Measurements from ENCODE around the gene ROR1. TPM values are rescaled to one million over a fixed set of nuclear protein-coding genes. Genes with fewer than 3 reads are reported as not detected.

Gene ROR1
- total and polyA plus RNA-seq, 2 donors (not counting 1 experiment from before 2014, with no cell fraction given): 14.5 to 16.5 TPM

DNA sequence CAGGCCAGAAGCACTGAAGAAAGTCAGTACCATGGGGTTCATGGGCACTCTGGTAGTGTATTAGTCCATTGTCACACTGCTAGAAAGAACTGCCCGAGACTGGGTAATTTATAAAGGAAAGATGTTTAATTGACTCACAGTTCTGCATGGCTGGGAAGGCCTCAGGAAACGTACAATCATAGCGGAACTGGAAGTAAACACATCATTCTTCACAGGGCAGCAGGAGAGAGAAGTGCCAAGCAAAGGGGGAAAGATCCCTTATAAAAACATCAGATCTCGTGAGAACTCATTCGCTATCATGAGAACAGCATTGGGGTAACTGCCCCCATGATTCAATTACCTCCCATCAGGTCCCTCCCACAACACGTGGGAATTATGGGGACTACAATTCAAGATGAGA is 20.2 kb upstream of the ROR1 start:
- no peak overlapping the region for H2AFZ ChIP-seq (ENCODE audit: low read length)
- TF ChIP-seq, protein P1, sequence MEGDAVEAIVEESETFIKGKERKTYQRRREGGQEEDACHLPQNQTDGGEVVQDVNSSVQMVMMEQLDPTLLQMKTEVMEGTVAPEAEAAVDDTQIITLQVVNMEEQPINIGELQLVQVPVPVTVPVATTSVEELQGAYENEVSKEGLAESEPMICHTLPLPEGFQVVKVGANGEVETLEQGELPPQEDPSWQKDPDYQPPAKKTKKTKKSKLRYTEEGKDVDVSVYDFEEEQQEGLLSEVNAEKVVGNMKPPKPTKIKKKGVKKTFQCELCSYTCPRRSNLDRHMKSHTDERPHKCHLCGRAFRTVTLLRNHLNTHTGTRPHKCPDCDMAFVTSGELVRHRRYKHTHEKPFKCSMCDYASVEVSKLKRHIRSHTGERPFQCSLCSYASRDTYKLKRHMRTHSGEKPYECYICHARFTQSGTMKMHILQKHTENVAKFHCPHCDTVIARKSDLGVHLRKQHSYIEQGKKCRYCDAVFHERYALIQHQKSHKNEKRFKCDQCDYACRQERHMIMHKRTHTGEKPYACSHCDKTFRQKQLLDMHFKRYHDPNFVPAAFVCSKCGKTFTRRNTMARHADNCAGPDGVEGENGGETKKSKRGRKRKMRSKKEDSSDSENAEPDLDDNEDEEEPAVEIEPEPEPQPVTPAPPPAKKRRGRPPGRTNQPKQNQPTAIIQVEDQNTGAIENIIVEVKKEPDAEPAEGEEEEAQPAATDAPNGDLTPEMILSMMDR (conservative IDR thresholded peaks at IDR 0.05 in 1 of 2, IDR thresholded peaks at IDR 0.05 in 1 of 2; ENCODE audit: low read depth in 1 of 2, low read length in 2 of 2): no peak
- no peak for TF ChIP-seq EZH2 (IDR thresholded peaks at IDR 0.05; ENCODE audit: low read length, missing control alignments)
- DNase-seq (ENCODE audit: low read depth in 2 of 2): no peak
- H3K27me3 ChIP-seq (ENCODE audit: control insufficient read depth, insufficient read depth, low read length): no peaks in the 10 kb centered on the region
- no peak overlapping the region for H3K9ac ChIP-seq (ENCODE audit: insufficient read depth, low read length)
- H3K27ac ChIP-seq (ENCODE audit: insufficient read depth, low read length): no peak overlapping the region
- H3K4me3 ChIP-seq (replicated peaks in 1 of 4; ENCODE audit: control extremely low read depth in 1 of 4, insufficient read depth in 1 of 4, low read depth in 3 of 4, low read length in 4 of 4): no peak overlapping the region
- H3K36me3 ChIP-seq (ENCODE audit: control insufficient read depth, insufficient read depth, low read length): no peaks in the 10 kb centered on the region
- H3K9me3 ChIP-seq (ENCODE audit: control insufficient read depth, insufficient read depth, low read depth, low read length): no peaks in the 10 kb centered on the region
- no peak overlapping the region for H3K4me2 ChIP-seq (ENCODE audit: extremely low read depth, insufficient read depth, low read length)
- no peaks in the 10 kb centered on the region for H3K4me1 ChIP-seq (ENCODE audit: control insufficient read depth, extremely low read depth, insufficient read depth, low read length)
- H3K79me2 ChIP-seq (ENCODE audit: control insufficient read depth, insufficient read depth, low read length): no peaks in the 10 kb centered on the region
- H4K20me1 ChIP-seq (ENCODE audit: control insufficient read depth, extremely low read depth, insufficient read depth, low read length): no peaks in the 10 kb centered on the region

DNA sequence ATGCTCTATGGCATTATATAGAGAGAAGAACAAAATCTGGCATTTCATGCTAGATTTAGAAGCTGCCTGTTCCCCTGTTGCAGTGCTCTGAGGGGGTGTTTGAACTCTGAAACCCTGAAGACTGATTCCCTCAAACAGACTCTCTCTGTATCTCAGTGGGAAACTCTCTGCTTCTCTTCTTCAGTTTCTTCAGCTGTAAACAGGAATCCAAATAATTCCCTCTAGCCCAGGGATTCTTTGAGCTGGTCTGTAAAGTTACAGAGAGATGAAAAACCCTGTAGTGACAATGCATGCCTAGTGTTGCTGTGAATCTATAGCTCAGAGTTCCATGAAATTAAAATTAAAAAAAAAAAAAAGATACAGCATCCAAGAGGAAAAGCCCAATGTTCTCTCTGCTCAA is 17.0 kb upstream of the ROR1 start:
- Histone ChIP-seq H3K79me2 (ENCODE audit: control insufficient read depth, insufficient read depth, low read length) (no peaks in the 10 kb centered on the region), H3K27me3 (ENCODE audit: control insufficient read depth, insufficient read depth, low read length) (no peaks in the 10 kb centered on the region), H3K27ac (ENCODE audit: insufficient read depth, low read length) (no peak overlapping the region), H3K36me3 (ENCODE audit: control insufficient read depth, insufficient read depth, low read length) (no peaks in the 10 kb centered on the region), H3K9me3 (ENCODE audit: control insufficient read depth, insufficient read depth, low read depth, low read length) (no peaks in the 10 kb centered on the region), H4K20me1 (ENCODE audit: control insufficient read depth, extremely low read depth, insufficient read depth, low read length) (no peaks in the 10 kb centered on the region), H3K4me1 (ENCODE audit: control insufficient read depth, extremely low read depth, insufficient read depth, low read length) (no peaks in the 10 kb centered on the region), H3K4me2 (ENCODE audit: extremely low read depth, insufficient read depth, low read length) (no peak overlapping the region), H3K9ac (ENCODE audit: insufficient read depth, low read length) (no peak overlapping the region), H2AFZ (ENCODE audit: low read length) (no peak overlapping the region), H3K4me3 (replicated peaks in 1 of 4; ENCODE audit: control extremely low read depth in 1 of 4, insufficient read depth in 1 of 4, low read depth in 3 of 4, low read length in 4 of 4) (no peak overlapping the region)
- DNase-seq (ENCODE audit: low read depth in 2 of 2): no peak
- TF ChIP-seq, protein P1 (conservative IDR thresholded peaks at IDR 0.05 in 1 of 2, IDR thresholded peaks at IDR 0.05 in 1 of 2; ENCODE audit: low read depth in 1 of 2, low read length in 2 of 2): no peak
- TF ChIP-seq EZH2 (IDR thresholded peaks at IDR 0.05; ENCODE audit: low read length, missing control alignments): no peak

DNA sequence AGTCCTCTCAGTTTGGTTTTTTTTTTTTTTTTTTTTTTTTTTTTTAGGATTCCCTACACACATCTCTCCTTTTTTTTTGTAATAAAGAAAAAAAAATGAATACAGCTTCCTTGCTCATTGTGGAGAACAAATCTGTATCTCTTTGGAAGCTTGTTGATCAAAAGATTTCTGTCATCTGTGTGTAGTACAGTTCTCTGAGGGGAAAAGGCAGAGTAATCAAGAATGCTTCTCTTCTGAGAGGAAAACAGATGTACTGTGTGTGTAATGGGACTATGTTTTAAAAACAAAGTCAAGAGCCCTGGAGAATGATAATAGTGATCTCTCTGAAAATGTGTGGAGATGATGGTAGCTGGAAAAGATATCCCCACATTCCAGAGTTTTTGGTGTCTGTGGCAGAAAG is 16.5 kb upstream of the ROR1 start:
- no peak overlapping the region for H2AFZ ChIP-seq (ENCODE audit: low read length)
- no peaks in the 10 kb centered on the region for H3K27me3 ChIP-seq (ENCODE audit: control insufficient read depth, insufficient read depth, low read length)
- no peaks in the 10 kb centered on the region for H3K36me3 ChIP-seq (ENCODE audit: control insufficient read depth, insufficient read depth, low read length)

More for the DNA sequence above, 16.5 kb upstream of the ROR1 start:
- H3K27ac ChIP-seq (ENCODE audit: insufficient read depth, low read length): no peak overlapping the region
- no peak overlapping the region for H3K4me2 ChIP-seq (ENCODE audit: extremely low read depth, insufficient read depth, low read length)
- TF ChIP-seq, protein P1 (conservative IDR thresholded peaks at IDR 0.05 in 1 of 2, IDR thresholded peaks at IDR 0.05 in 1 of 2; ENCODE audit: low read depth in 1 of 2, low read length in 2 of 2): no peak
- no peak for TF ChIP-seq EZH2 (IDR thresholded peaks at IDR 0.05; ENCODE audit: low read length, missing control alignments)
- H4K20me1 ChIP-seq (ENCODE audit: control insufficient read depth, extremely low read depth, insufficient read depth, low read length): no peaks in the 10 kb centered on the region
- H3K9me3 ChIP-seq (ENCODE audit: control insufficient read depth, insufficient read depth, low read depth, low read length): no peaks in the 10 kb centered on the region
- DNase-seq (ENCODE audit: low read depth in 2 of 2): no peak
- H3K9ac ChIP-seq (ENCODE audit: insufficient read depth, low read length): no peak overlapping the region
- no peak overlapping the region for H3K4me3 ChIP-seq (replicated peaks in 1 of 4; ENCODE audit: control extremely low read depth in 1 of 4, insufficient read depth in 1 of 4, low read depth in 3 of 4, low read length in 4 of 4)
- H3K79me2 ChIP-seq (ENCODE audit: control insufficient read depth, insufficient read depth, low read length): no peaks in the 10 kb centered on the region
- no peaks in the 10 kb centered on the region for H3K4me1 ChIP-seq (ENCODE audit: control insufficient read depth, extremely low read depth, insufficient read depth, low read length)
